Caco-2 (cell line): Measurements from ENCODE around the gene UGT1A5. TPM values are rescaled to one million over a fixed set of nuclear protein-coding genes. Genes with fewer than 3 reads are reported as not detected.

Source experiments
- BruUV-seq: library from RNA; stranded (reverse); fragments of 400-500 nt; replicated peaks from 2 replicates; lab custom pipeline; 2021; lab: Mats Ljungman, UMichigan
- CTCF ChIA-PET: fragments of 300-600 bp; sonication (Branson Sonifier 250); formaldehyde crosslinking; loops from one replicate; lab custom pipeline; 2022; ENCODE audit warnings: antibody characterized with exemption; lab: Charles Lee
- POLR2A ChIA-PET: fragments of 300-600 bp; sonication (Branson Sonifier 250); formaldehyde crosslinking; loops from one replicate; lab custom pipeline; 2022; ENCODE audit warnings: antibody characterized with exemption; lab: Charles Lee
- DNase-seq, 2 experiments: peaks; one replicate each; pipeline versions ENCODE4 v3.0.0 to v3.0.0-alpha.2; 2020 to 2022
- H3K27me3 ChIP-seq: replicated peaks from 2 replicates; pipeline ENCODE4 v1.6.0; 2011; ENCODE audit warnings: low read length; ENCODE audit not compliant: control insufficient read depth, insufficient read depth
- H3K36me3 ChIP-seq: 2 replicates; pipeline ENCODE4 v1.5.1; 2011; ENCODE audit warnings: low read length; ENCODE audit not compliant: control insufficient read depth, insufficient read depth
- H3K4me1 ChIP-seq: fragments of 250-450 bp; sonication (Bioruptor Pico); 2 replicates; pipeline ENCODE4 v1.5.1; 2020; ENCODE audit warnings: mild to moderate bottlenecking
- H3K4me3 ChIP-seq: 2 replicates; pipeline ENCODE4 v1.5.1; 2011; ENCODE audit warnings: low read depth, mild to moderate bottlenecking, control low read depth, low read length
- H3K9me3 ChIP-seq: fragments of 250-450 bp; sonication (Bioruptor Pico); 2 replicates; pipeline ENCODE4 v1.5.1; 2020; ENCODE audit warnings: mild to moderate bottlenecking, moderate library complexity
- H3K27ac Mint-ChIP-seq: one replicate; pipeline ENCODE4 v1.8.0; 2022; ENCODE audit warnings: mixed read lengths; ENCODE audit not compliant: unreplicated experiment
- H3K27me3 Mint-ChIP-seq: one replicate; pipeline ENCODE4 v1.8.0; 2022; ENCODE audit warnings: mixed read lengths; ENCODE audit not compliant: insufficient read depth, unreplicated experiment
- H3K36me3 Mint-ChIP-seq: one replicate; pipeline ENCODE4 v1.8.0; 2022; ENCODE audit warnings: mild to moderate bottlenecking, mixed read lengths; ENCODE audit not compliant: insufficient read depth, unreplicated experiment
- H3K4me1 Mint-ChIP-seq: one replicate; pipeline ENCODE4 v1.8.0; 2022; ENCODE audit warnings: low read depth, mixed read lengths; ENCODE audit not compliant: unreplicated experiment
- H3K4me3 Mint-ChIP-seq: one replicate; pipeline ENCODE4 v1.8.0; 2022; ENCODE audit warnings: mild to moderate bottlenecking, moderate library complexity, mixed read lengths; ENCODE audit not compliant: unreplicated experiment
- H3K9me3 Mint-ChIP-seq: one replicate; pipeline ENCODE4 v1.8.0; 2022; ENCODE audit warnings: mixed read lengths; ENCODE audit not compliant: unreplicated experiment
- intact Hi-C: fragments of 100-400 bp; cut with micrococcal nuclease; formaldehyde crosslinking; loops from one replicate; pipeline ENCODE4 v1.10.0; 2022; ENCODE audit not compliant: unreplicated experiment
- total RNA-seq: library from RNA; stranded (reverse); gene quantifications from 2 replicates; pipeline ENCODE4 v1.2.3, GENCODE V29; 2022
- TF ChIP-seq, protein P1 (sequence below), 2 experiments: fragments of 200-600 bp in 1 of 2; IDR thresholded peaks; 1 replicate in 1 of 2; 2 replicates in 1 of 2; pipeline versions ENCODE4 v1.5.1 to v1.8.0; 2011 to 2022; ENCODE audit warnings: antibody characterized with exemption in 1 of 2, control low read depth in 1 of 2, inconsistent platforms in 1 of 2, low read depth in 1 of 2, low read length in 1 of 2, mild to moderate bottlenecking in 1 of 2, moderate library complexity in 1 of 2; ENCODE audit not compliant: insufficient read depth in 1 of 2, severe bottlenecking in 1 of 2, unreplicated experiment in 1 of 2

The UGT1A5 gene
- total RNA-seq, 1 experiment from 2014 or later: 1.2 TPM

DNA sequence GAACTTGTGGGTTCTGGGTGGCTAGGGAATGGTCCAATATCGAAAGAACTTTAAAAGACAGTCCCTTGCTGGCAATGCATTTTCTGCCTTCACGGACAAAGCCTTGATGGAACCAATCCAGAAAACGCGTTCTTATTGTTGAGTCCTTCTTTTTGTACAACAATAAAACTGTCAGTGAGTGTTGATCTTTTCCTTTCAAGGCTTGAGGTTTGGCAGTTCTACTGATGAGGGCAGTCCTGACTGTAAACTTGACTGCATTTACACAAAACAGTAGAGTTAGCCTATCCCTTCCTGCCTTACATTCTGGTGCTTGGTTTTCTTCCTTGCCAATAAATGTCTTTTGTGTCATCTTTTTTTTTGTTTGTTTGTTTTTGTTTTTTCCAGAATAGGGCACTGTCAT is 33.5 kb upstream of the UGT1A5 start:
- no TSS peak for BruUV-seq
- no peaks in the 10 kb centered on the region for H3K36me3 ChIP-seq
- H3K27me3 Mint-ChIP-seq: no peaks in the 10 kb centered on the region
- DNase-seq: no peak
- intact Hi-C loops: no loop called here
- H3K27ac Mint-ChIP-seq: no peak overlapping the region
- no peak overlapping the region for H3K4me3 ChIP-seq
- H3K36me3 Mint-ChIP-seq: no peaks in the 10 kb centered on the region
- CTCF ChIA-PET: no interaction called here
- no peaks in the 10 kb centered on the region for H3K27me3 ChIP-seq
- H3K4me3 Mint-ChIP-seq: no peak overlapping the region
- no peaks in the 10 kb centered on the region for H3K9me3 Mint-ChIP-seq
- TF ChIP-seq, protein P1, sequence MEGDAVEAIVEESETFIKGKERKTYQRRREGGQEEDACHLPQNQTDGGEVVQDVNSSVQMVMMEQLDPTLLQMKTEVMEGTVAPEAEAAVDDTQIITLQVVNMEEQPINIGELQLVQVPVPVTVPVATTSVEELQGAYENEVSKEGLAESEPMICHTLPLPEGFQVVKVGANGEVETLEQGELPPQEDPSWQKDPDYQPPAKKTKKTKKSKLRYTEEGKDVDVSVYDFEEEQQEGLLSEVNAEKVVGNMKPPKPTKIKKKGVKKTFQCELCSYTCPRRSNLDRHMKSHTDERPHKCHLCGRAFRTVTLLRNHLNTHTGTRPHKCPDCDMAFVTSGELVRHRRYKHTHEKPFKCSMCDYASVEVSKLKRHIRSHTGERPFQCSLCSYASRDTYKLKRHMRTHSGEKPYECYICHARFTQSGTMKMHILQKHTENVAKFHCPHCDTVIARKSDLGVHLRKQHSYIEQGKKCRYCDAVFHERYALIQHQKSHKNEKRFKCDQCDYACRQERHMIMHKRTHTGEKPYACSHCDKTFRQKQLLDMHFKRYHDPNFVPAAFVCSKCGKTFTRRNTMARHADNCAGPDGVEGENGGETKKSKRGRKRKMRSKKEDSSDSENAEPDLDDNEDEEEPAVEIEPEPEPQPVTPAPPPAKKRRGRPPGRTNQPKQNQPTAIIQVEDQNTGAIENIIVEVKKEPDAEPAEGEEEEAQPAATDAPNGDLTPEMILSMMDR (IDR thresholded peaks at IDR 0.05; ENCODE audit: insufficient read depth in 1 of 2, low read depth in 1 of 2, low read length in 1 of 2, severe bottlenecking in 1 of 2, unreplicated experiment in 1 of 2): no peak
- H3K4me1 Mint-ChIP-seq: no peaks in the 10 kb centered on the region
- no peaks in the 10 kb centered on the region for H3K9me3 ChIP-seq
- no peaks in the 10 kb centered on the region for H3K4me1 ChIP-seq
- POLR2A ChIA-PET: no interaction called here

- no TSS peak for BruUV-seq
- ChIA-PET CTCF (no interaction called here), POLR2A (no interaction called here)
- Histone ChIP-seq H3K27me3 (no peaks in the 10 kb centered on the region), H3K9me3 (no peaks in the 10 kb centered on the region), H3K4me3 (no peak overlapping the region), H3K36me3 (no peaks in the 10 kb centered on the region), H3K4me1 (no peaks in the 10 kb centered on the region)
- Mint-ChIP-seq H3K27me3 (no peaks in the 10 kb centered on the region), H3K27ac (no peak overlapping the region), H3K4me3 (no peak overlapping the region), H3K36me3 (no peaks in the 10 kb centered on the region), H3K9me3 (no peaks in the 10 kb centered on the region), H3K4me1 (no peaks in the 10 kb centered on the region)
- DNase-seq: no peak
- intact Hi-C loops: no loop called here
- TF ChIP-seq, protein P1 (IDR thresholded peaks at IDR 0.05; ENCODE audit: insufficient read depth in 1 of 2, low read depth in 1 of 2, low read length in 1 of 2, severe bottlenecking in 1 of 2, unreplicated experiment in 1 of 2): no peak
Observed at GRCh38 chr2:233680361-233681045, 32.2 kb upstream of the UGT1A5 start.

DNA sequence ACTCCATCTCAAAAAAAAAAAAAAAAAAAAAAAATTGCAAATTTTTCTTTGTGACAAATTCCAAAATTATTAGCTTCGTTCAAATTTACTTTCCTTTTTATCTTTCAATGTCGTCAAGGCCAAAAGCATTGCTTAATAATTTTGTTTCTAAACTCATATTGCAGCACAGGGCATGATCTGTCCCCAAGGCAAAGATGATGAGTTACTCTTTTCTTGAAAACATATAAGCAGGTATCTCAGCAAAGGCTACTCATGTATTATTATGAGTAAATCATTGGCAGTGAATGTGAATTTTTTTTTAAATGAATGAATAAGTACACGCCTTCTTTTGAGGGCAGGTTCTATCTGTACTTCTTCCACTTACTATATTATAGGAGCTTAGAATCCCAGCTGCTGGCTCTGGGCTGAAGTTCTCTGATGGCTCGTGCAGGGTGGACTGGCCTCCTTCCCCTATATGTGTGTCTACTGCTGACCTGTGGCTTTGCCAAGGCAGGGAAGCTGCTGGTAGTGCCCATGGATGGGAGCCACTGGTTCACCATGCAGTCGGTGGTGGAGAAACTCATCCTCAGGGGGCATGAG is 31.1 kb upstream of the UGT1A5 start, which contains the start of gene UGT1A7:
TSS of gene UGT1A7 (plus strand) at position 381 of the 579 bp plus-strand sequence. CDS start at position 418, 37 bp downstream.
- H3K27me3 ChIP-seq: no peaks in the 10 kb centered on the region
- H3K9me3 Mint-ChIP-seq: no peaks in the 10 kb centered on the region
- TF ChIP-seq, protein P1 (IDR thresholded peaks at IDR 0.05; ENCODE audit: insufficient read depth in 1 of 2, low read depth in 1 of 2, low read length in 1 of 2, severe bottlenecking in 1 of 2, unreplicated experiment in 1 of 2): no peak
- CTCF ChIA-PET: no interaction called here
- H3K4me1 ChIP-seq: no peaks in the 10 kb centered on the region
- POLR2A ChIA-PET: no interaction called here
- no peak within 1 kb of the TSS for H3K4me3 ChIP-seq
- H3K36me3 Mint-ChIP-seq: no peaks in the 10 kb centered on the region
- intact Hi-C loops: no loop called here
- H3K4me3 Mint-ChIP-seq: no peak within 1 kb of the TSS
- BruUV-seq: no TSS peak
- no peak within 1 kb of the TSS for H3K27ac Mint-ChIP-seq
- no peaks in the 10 kb centered on the region for H3K36me3 ChIP-seq
- no peaks in the 10 kb centered on the region for H3K9me3 ChIP-seq
- no peak for DNase-seq
- no peaks in the 10 kb centered on the region for H3K27me3 Mint-ChIP-seq
- H3K4me1 Mint-ChIP-seq: no peaks in the 10 kb centered on the region
